Measurements from ENCODE around the gene UXT. TPM values are rescaled to one million over a fixed set of nuclear protein-coding genes. Genes with fewer than 3 reads are reported as not detected.

Gene UXT
- polyA plus RNA-seq, 3 donors = 134 to 213 (median 174) TPM

- no peak overlapping the region for H3K9ac ChIP-seq (ENCODE audit: insufficient read depth, low read length, poor library complexity, severe bottlenecking)
- H3K4me1 ChIP-seq (ENCODE audit: control insufficient read depth in 1 of 2, insufficient read depth in 2 of 2, low read length in 2 of 2) = peaks cover 33 to 39% of the 10 kb centered on the region in 2 donors
- H3K4me2 ChIP-seq (replicated peaks; ENCODE audit: extremely low read depth, low read length, poor library complexity, severe bottlenecking) = no peak overlapping the region
- H3K4me3 Mint-ChIP-seq = no peak overlapping the region
- peaks cover 0 to 9% (median 0%) of the 10 kb centered on the region in 7 donors for H3K9me3 Mint-ChIP-seq
- H3K36me3 Mint-ChIP-seq = no peaks in the 10 kb centered on the region
- intact Hi-C loops (cut with micrococcal nuclease) = no loop called here
- peaks cover 30% of the 10 kb centered on the region for H3K4me1 Mint-ChIP-seq
- H3K9me3 ChIP-seq (replicated peaks in 1 of 2; ENCODE audit: control insufficient read depth in 1 of 2, insufficient read depth in 1 of 2, low read length in 2 of 2) = no peaks in the 10 kb centered on the region
- 100% methylated on average over 1 of the region's 2 CpGs for WGBS (ENCODE audit: insufficient coverage)
- peaks cover 0 to 2% of the 10 kb centered on the region in 2 donors for H3K27me3 ChIP-seq (ENCODE audit: control insufficient read depth in 2 of 2, insufficient read depth in 2 of 2, low read length in 2 of 2)
- H3K27ac Mint-ChIP-seq = no peak overlapping the region
- H3K36me3 ChIP-seq (replicated peaks in 1 of 2; ENCODE audit: control insufficient read depth in 1 of 2, insufficient read depth in 2 of 2, low read length in 2 of 2) = no peaks in the 10 kb centered on the region
- peaks cover 4 to 8% (median 6%) of the 10 kb centered on the region in 3 donors for H3K27me3 Mint-ChIP-seq (ENCODE audit: low read depth in 3 of 3)
- no peak overlapping the region for H3K27ac ChIP-seq (ENCODE audit: low read depth in 1 of 2, low read length in 2 of 2)
- DNase-seq = no peak
- no peaks in the 10 kb centered on the region for H3K79me2 ChIP-seq (ENCODE audit: insufficient read depth, low read length)
- TF ChIP-seq CTCF (IDR thresholded peaks at IDR 0.05) = no peak
- no peak overlapping the region for H3K4me3 ChIP-seq (replicated peaks in 1 of 3; ENCODE audit: low read depth in 2 of 3, low read length in 3 of 3)
- H2AFZ ChIP-seq (ENCODE audit: insufficient read depth, low read depth, low read length, poor library complexity, severe bottlenecking) = no peak overlapping the region
- no peaks in the 10 kb centered on the region for H4K20me1 ChIP-seq (ENCODE audit: insufficient read depth, low read length)
These were observed 47.5 kb downstream of the UXT start for GRCh38 chrX:47611489-47611888.

GRCh38 chrX:47610511-47610910 lies 48.5 kb downstream of the UXT start:
- H3K27me3 Mint-ChIP-seq (ENCODE audit: low read depth in 3 of 3) = peaks cover 0 to 7% (median 3%) of the 10 kb centered on the region in 3 donors
- no peak for TF ChIP-seq CTCF (IDR thresholded peaks at IDR 0.05)

More at GRCh38 chrX:47610511-47610910, 48.5 kb downstream of the UXT start:
- H3K4me3 Mint-ChIP-seq = no peak overlapping the region
- H3K79me2 ChIP-seq (ENCODE audit: insufficient read depth, low read length) = no peaks in the 10 kb centered on the region
- no peak overlapping the region for H3K27ac Mint-ChIP-seq
- peaks cover 0 to 9% (median 0%) of the 10 kb centered on the region in 7 donors for H3K9me3 Mint-ChIP-seq
- H3K4me1 Mint-ChIP-seq = peaks cover 32% of the 10 kb centered on the region
- intact Hi-C loops (cut with micrococcal nuclease) = no loop called here
- no peaks in the 10 kb centered on the region for H3K36me3 Mint-ChIP-seq
- DNase-seq = peak in 1 of 3 donors; percentile 37
- no peaks in the 10 kb centered on the region for H3K36me3 ChIP-seq (replicated peaks in 1 of 2; ENCODE audit: control insufficient read depth in 1 of 2, insufficient read depth in 2 of 2, low read length in 2 of 2)
- no peak overlapping the region for H3K9ac ChIP-seq (ENCODE audit: insufficient read depth, low read length, poor library complexity, severe bottlenecking)
- peaks cover 0 to 2% of the 10 kb centered on the region in 2 donors for H3K27me3 ChIP-seq (ENCODE audit: control insufficient read depth in 2 of 2, insufficient read depth in 2 of 2, low read length in 2 of 2)
- no peaks in the 10 kb centered on the region for H3K9me3 ChIP-seq (replicated peaks in 1 of 2; ENCODE audit: control insufficient read depth in 1 of 2, insufficient read depth in 1 of 2, low read length in 2 of 2)
- H3K4me1 ChIP-seq (ENCODE audit: control insufficient read depth in 1 of 2, insufficient read depth in 2 of 2, low read length in 2 of 2) = peaks cover 33 to 39% of the 10 kb centered on the region in 2 donors
- WGBS (ENCODE audit: insufficient coverage) = no CpG with 5 or more reads among the region's 4 CpGs
- H3K4me3 ChIP-seq (replicated peaks in 1 of 3; ENCODE audit: low read depth in 2 of 3, low read length in 3 of 3) = no peak overlapping the region
- no peak overlapping the region for H3K4me2 ChIP-seq (replicated peaks; ENCODE audit: extremely low read depth, low read length, poor library complexity, severe bottlenecking)
- H4K20me1 ChIP-seq (ENCODE audit: insufficient read depth, low read length) = no peaks in the 10 kb centered on the region
- H2AFZ ChIP-seq (ENCODE audit: insufficient read depth, low read depth, low read length, poor library complexity, severe bottlenecking) = no peak overlapping the region
- no peak overlapping the region for H3K27ac ChIP-seq (ENCODE audit: low read depth in 1 of 2, low read length in 2 of 2)

Data from CD14-positive monocyte (primary cell).